OCI-LY7 (cell line): ENCODE measurements around the gene TAF11L4.

Experiments
- EZH2phosphoT487 ChIP-seq: fragments of 200-600 bp; sonication (generic); IDR thresholded peaks from 2 replicates; pipeline ENCODE4 v1.6.1; 2018; ENCODE audit warnings: low read depth, borderline replicate concordance, mild to moderate bottlenecking, mixed run types, antibody characterized with exemption, low read length, moderate library complexity, mixed read lengths
- TF ChIP-seq, protein P1 (sequence below): fragments of 200-600 bp; sonication (generic); conservative IDR thresholded peaks from 2 replicates; pipeline ENCODE4 v1.5.1; 2014; ENCODE audit warnings: mild to moderate bottlenecking, antibody characterized with exemption, low read length, moderate library complexity, mixed read lengths

DNA sequence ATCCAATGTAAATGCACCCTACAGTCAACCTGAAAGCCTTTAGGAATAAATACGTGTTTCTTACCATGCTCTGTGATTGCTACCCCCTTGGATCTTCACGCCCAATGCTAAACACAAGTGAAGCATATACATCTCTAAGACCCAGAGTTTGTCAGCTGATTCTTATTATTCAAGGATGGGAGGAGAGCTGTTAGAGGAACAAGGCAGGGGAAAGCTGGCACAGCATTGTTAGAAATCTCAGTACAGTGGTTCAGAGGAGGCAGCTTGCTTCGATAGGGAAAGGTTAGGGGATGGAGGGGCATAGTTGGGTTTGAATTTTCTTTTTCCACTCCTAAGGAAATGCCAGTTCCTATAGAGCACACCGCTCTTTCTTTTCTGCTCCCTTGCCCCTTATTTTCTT, 40.2 kb upstream of the TAF11L4 start:
- TF ChIP-seq, protein P1, sequence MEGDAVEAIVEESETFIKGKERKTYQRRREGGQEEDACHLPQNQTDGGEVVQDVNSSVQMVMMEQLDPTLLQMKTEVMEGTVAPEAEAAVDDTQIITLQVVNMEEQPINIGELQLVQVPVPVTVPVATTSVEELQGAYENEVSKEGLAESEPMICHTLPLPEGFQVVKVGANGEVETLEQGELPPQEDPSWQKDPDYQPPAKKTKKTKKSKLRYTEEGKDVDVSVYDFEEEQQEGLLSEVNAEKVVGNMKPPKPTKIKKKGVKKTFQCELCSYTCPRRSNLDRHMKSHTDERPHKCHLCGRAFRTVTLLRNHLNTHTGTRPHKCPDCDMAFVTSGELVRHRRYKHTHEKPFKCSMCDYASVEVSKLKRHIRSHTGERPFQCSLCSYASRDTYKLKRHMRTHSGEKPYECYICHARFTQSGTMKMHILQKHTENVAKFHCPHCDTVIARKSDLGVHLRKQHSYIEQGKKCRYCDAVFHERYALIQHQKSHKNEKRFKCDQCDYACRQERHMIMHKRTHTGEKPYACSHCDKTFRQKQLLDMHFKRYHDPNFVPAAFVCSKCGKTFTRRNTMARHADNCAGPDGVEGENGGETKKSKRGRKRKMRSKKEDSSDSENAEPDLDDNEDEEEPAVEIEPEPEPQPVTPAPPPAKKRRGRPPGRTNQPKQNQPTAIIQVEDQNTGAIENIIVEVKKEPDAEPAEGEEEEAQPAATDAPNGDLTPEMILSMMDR, result no peak
- TF ChIP-seq EZH2phosphoT487, result no peak
